ENCODE results near the gene PRM3. TPM values are rescaled to one million over a fixed set of nuclear protein-coding genes. Genes with fewer than 3 reads are reported as not detected.

Gene PRM3
- total and polyA plus RNA-seq, 4 donors = not detected

- no peak for DNase-seq (ENCODE audit: low spot score)
- Histone ChIP-seq H3K9ac (ENCODE audit: low read depth in 1 of 2, low read length in 2 of 2) (no peak overlapping the region), H3K4me1 (ENCODE audit: control insufficient read depth in 4 of 4, insufficient read depth in 4 of 4, low read length in 3 of 4) (peaks cover 6 to 14% (median 10%) of the 10 kb centered on the region in 4 donors), H3K9me3 (ENCODE audit: control insufficient read depth in 4 of 4, low read length in 3 of 4) (no peaks in the 10 kb centered on the region), H3K27me3 (ENCODE audit: control insufficient read depth in 4 of 4, insufficient read depth in 4 of 4, low read length in 3 of 4) (no peaks in the 10 kb centered on the region), H3K4me3 (ENCODE audit: low read depth in 1 of 3, low read length in 3 of 3) (no peak overlapping the region), H3K27ac (ENCODE audit: low read depth in 1 of 2, low read length in 2 of 2) (no peak overlapping the region), H3K36me3 (ENCODE audit: control insufficient read depth in 4 of 4, insufficient read depth in 3 of 4, low read depth in 1 of 4, low read length in 3 of 4) (peaks cover 0 to 1% (median 0%) of the 10 kb centered on the region in 4 donors)
- WGBS = 94% methylated on average over 63 of the region's 63 CpGs
- TF ChIP-seq GABPA (IDR thresholded peaks at IDR 0.05 in 1 of 2, conservative IDR thresholded peaks at IDR 0.05 in 1 of 2) (no peak), ZBTB33 (IDR thresholded peaks at IDR 0.05) (no peak), SP1 (IDR thresholded peaks at IDR 0.05) (no peak), YY1 (IDR thresholded peaks at IDR 0.05) (no peak), RXRA (IDR thresholded peaks at IDR 0.05) (no peak), EGR1 (IDR thresholded peaks at IDR 0.05; ENCODE audit: low read depth in 2 of 2) (no peak), MAX (IDR thresholded peaks at IDR 0.05) (no peak), CTCF (IDR thresholded peaks at IDR 0.05; ENCODE audit: low read depth, low read length, missing input control) (no peak), TAF1 (conservative IDR thresholded peaks at IDR 0.05) (no peak), REST (IDR thresholded peaks at IDR 0.05) (no peak), HNF4G (IDR thresholded peaks at IDR 0.05) (no peak), FOXA1 (IDR thresholded peaks at IDR 0.05) (no peak), ATF3 (IDR thresholded peaks at IDR 0.05) (no peak), RAD21 (IDR thresholded peaks at IDR 0.05) (no peak), JUND (IDR thresholded peaks at IDR 0.05) (no peak), NR2F2 (IDR thresholded peaks at IDR 0.05) (no peak), FOXA2 (IDR thresholded peaks at IDR 0.05) (no peak), HNF4A (conservative IDR thresholded peaks at IDR 0.05) (no peak)
Observed at GRCh38 chr16:11249233-11250061, 24.0 kb downstream of the PRM3 start.
